Measurements from ENCODE around the gene SHC2. TPM values are rescaled to one million over a fixed set of nuclear protein-coding genes. Genes with fewer than 3 reads are reported as not detected.
"Not testable (repeated sequence)": the region's sequence is repeated elsewhere in the genome, so short reads cannot be mapped to it uniquely, and the experiment has no call there.

Gene SHC2
- total and polyA plus RNA-seq, 9 of the 15 experiments (the other 6 are each of a cell fraction or from before 2014, with no cell fraction given), result 0.14 to 0.36 (median 0.17) TPM; not detected in 5

DNA sequence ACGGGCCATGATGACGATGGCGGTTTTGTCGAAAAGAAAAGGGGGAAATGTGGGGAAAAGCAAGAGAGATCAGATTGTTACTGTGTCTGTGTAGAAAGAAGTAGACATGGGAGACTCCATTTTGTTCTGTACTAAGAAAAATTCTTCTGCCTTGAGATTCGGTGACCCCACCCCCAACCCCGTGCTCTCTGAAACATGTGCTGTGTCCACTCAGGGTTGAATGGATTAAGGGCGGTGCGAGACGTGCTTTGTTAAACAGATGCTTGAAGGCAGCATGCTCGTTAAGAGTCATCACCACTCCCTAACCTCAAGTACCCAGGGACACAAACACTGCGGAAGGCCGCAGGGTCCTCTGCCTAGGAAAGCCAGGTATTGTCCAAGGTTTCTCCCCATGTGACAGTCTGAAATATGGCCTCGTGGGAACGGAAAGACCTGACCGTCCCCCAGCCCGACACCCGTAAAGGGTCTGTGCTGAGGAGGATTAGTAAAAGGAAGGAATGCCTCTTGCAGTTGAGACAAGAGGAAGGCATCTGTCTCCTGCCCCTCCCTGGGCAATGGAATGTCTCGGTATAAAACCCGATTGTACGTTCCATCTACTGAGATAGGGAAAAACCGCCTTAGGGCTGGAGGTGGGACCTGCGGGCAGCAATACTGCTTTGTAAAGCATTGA lies 74.1 kb downstream of the SHC2 start:
- H3K27ac ChIP-seq (ENCODE audit: extremely low read depth, low read depth, low read length); DNase-seq (ENCODE audit: extremely low read depth in 1 of 4, low spot score in 3 of 4); H3K79me2 ChIP-seq (ENCODE audit: control insufficient read depth, insufficient read depth, low read length); H2AFZ ChIP-seq (ENCODE audit: low read depth, low read length); ATAC-seq; in situ Hi-C loops (cut with MboI); H3K4me2 ChIP-seq (ENCODE audit: insufficient read depth, low read length); H3K4me3 ChIP-seq; H4K20me1 ChIP-seq (replicated peaks; ENCODE audit: control insufficient read depth, insufficient read depth, low read length); H3K9me1 ChIP-seq (ENCODE audit: control insufficient read depth, insufficient read depth, low read length); H3K36me3 ChIP-seq (ENCODE audit: control insufficient read depth, insufficient read depth, low read length); H3K9me3 ChIP-seq (replicated peaks; ENCODE audit: control insufficient read depth, insufficient read depth, low read depth, low read length); intact Hi-C loops (cut with micrococcal nuclease); CTCF ChIA-PET (ENCODE audit: low intra/inter-chr PET ratio); H3K9ac ChIP-seq (ENCODE audit: insufficient read depth in 1 of 2, low read depth in 2 of 2, low read length in 2 of 2); POLR2A ChIA-PET; BruUV-seq (replicated peaks); FAIRE-seq: not testable (repeated sequence)
- peaks cover 2 to 20% of the 10 kb centered on the region in 2 experiments; a peak in 3 of 5 replicates for H3K4me1 ChIP-seq (replicated peaks in 1 of 2; ENCODE audit: control insufficient read depth in 2 of 2, insufficient read depth in 2 of 2, low read length in 2 of 2)
- peaks cover 36 to 62% of the 10 kb centered on the region in 2 experiments for H3K27me3 ChIP-seq (ENCODE audit: control insufficient read depth in 2 of 2, insufficient read depth in 2 of 2, low read length in 2 of 2)
- WGBS (ENCODE audit: insufficient coverage, low coverage, missing lambda C conversion rate), result 0% methylated on average over 6 of the region's 22 CpGs

DNA sequence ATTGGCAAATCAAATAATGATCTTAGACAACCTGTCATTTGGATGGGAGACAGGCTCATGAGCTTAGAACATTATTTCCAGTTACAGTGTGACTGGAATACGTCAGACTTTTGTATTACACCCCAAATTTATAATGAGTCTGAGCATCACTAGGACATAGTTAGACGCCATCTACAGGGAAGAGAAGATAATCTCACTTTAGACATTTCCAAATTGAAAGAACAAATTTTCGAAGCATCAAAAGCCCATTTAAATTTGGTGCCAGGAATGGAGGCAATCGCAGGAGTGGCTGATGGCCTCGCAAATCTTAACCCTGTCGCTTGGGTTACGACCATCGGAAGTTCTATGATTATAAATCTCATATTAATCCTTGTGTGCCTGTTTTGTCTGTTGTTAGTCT lies 74.6 kb downstream of the SHC2 start:
- Histone ChIP-seq H3K4me1 (replicated peaks in 1 of 2; ENCODE audit: control insufficient read depth in 2 of 2, insufficient read depth in 2 of 2, low read length in 2 of 2) (peaks cover 2 to 18% of the 10 kb centered on the region in 2 experiments; a peak in 3 of 5 replicates), H3K27me3 (ENCODE audit: control insufficient read depth in 2 of 2, insufficient read depth in 2 of 2, low read length in 2 of 2) (peaks cover 33 to 57% of the 10 kb centered on the region in 2 experiments)
- H4K20me1 ChIP-seq (replicated peaks; ENCODE audit: control insufficient read depth, insufficient read depth, low read length); H3K79me2 ChIP-seq (ENCODE audit: control insufficient read depth, insufficient read depth, low read length); intact Hi-C loops (cut with micrococcal nuclease); ATAC-seq; H3K4me3 ChIP-seq; H2AFZ ChIP-seq (ENCODE audit: low read depth, low read length); in situ Hi-C loops (cut with MboI); DNase-seq (ENCODE audit: extremely low read depth in 1 of 4, low spot score in 3 of 4); H3K36me3 ChIP-seq (ENCODE audit: control insufficient read depth, insufficient read depth, low read length); POLR2A ChIA-PET; H3K9me1 ChIP-seq (ENCODE audit: control insufficient read depth, insufficient read depth, low read length); H3K9me3 ChIP-seq (replicated peaks; ENCODE audit: control insufficient read depth, insufficient read depth, low read depth, low read length); H3K27ac ChIP-seq (ENCODE audit: extremely low read depth, low read depth, low read length); BruUV-seq (replicated peaks); CTCF ChIA-PET (ENCODE audit: low intra/inter-chr PET ratio); H3K9ac ChIP-seq (ENCODE audit: insufficient read depth in 1 of 2, low read depth in 2 of 2, low read length in 2 of 2); H3K4me2 ChIP-seq (ENCODE audit: insufficient read depth, low read length); FAIRE-seq: not testable (repeated sequence)
- 2% methylated on average over 8 of the region's 8 CpGs for WGBS (ENCODE audit: insufficient coverage, low coverage, missing lambda C conversion rate)
- TF ChIP-seq, protein P1, sequence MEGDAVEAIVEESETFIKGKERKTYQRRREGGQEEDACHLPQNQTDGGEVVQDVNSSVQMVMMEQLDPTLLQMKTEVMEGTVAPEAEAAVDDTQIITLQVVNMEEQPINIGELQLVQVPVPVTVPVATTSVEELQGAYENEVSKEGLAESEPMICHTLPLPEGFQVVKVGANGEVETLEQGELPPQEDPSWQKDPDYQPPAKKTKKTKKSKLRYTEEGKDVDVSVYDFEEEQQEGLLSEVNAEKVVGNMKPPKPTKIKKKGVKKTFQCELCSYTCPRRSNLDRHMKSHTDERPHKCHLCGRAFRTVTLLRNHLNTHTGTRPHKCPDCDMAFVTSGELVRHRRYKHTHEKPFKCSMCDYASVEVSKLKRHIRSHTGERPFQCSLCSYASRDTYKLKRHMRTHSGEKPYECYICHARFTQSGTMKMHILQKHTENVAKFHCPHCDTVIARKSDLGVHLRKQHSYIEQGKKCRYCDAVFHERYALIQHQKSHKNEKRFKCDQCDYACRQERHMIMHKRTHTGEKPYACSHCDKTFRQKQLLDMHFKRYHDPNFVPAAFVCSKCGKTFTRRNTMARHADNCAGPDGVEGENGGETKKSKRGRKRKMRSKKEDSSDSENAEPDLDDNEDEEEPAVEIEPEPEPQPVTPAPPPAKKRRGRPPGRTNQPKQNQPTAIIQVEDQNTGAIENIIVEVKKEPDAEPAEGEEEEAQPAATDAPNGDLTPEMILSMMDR (IDR thresholded peaks at IDR 0.05 in 2 of 3, conservative IDR thresholded peaks at IDR 0.05 in 1 of 3; ENCODE audit: insufficient read depth in 2 of 3, low read depth in 1 of 3, low read length in 3 of 3), result peak in 1 of 3 experiments; percentile 17; a peak in 1 of 6 replicates

Data from K562 (cell line).